GM12891 (cell line): Measurements from ENCODE around the gene GNL1.

Experiments used
- DNase-seq: peaks from one replicate; pipeline ENCODE4 v3.0.0; 2011; ENCODE audit warnings: low spot score; ENCODE audit not compliant: insufficient read length
- FAIRE-seq: peaks from 2 replicates; lab custom pipeline; 2011; peaks lifted over from hg19 to GRCh38; lab: Jason Lieb, UNC
- PAX5 ChIP-seq: IDR thresholded peaks from 2 replicates; pipeline ENCODE4 v1.6.1; 2011; ENCODE audit warnings: low read length, moderate library complexity, mild to moderate bottlenecking; ENCODE audit not compliant: insufficient read depth, severe bottlenecking
- POLR2A ChIP-seq: IDR thresholded peaks from 2 replicates; pipeline ENCODE4 v1.6.1; 2011; ENCODE audit warnings: low read depth, low read length, control low read depth
- POLR2AphosphoS5 ChIP-seq: IDR thresholded peaks from 2 replicates; pipeline ENCODE4 v1.6.1; 2011; ENCODE audit warnings: low read depth, low read length, control low read depth
- POU2F2 ChIP-seq: IDR thresholded peaks from 2 replicates; pipeline ENCODE4 v1.6.1; 2011; ENCODE audit warnings: low read depth, mild to moderate bottlenecking, control low read depth, low read length, moderate library complexity
- SPI1 ChIP-seq: IDR thresholded peaks from 2 replicates; pipeline ENCODE4 v1.6.1; 2011; ENCODE audit warnings: low read depth, low read length, control low read depth
- TAF1 ChIP-seq: IDR thresholded peaks from 2 replicates; pipeline ENCODE4 v1.6.1; 2011; ENCODE audit warnings: low read depth, low read length, control low read depth

The GNL1 gene

GRCh38 chr6:30592287-30592686, 36.0 kb upstream of the GNL1 start:
- FAIRE-seq (no peak), DNase-seq (no peak)
- no peak for TF ChIP-seq SPI1
- no peak for TF ChIP-seq TAF1
- TF ChIP-seq POLR2AphosphoS5 = no peak
- no peak for TF ChIP-seq POLR2A
- TF ChIP-seq POU2F2 = no peak
- no peak for TF ChIP-seq PAX5

DNA sequence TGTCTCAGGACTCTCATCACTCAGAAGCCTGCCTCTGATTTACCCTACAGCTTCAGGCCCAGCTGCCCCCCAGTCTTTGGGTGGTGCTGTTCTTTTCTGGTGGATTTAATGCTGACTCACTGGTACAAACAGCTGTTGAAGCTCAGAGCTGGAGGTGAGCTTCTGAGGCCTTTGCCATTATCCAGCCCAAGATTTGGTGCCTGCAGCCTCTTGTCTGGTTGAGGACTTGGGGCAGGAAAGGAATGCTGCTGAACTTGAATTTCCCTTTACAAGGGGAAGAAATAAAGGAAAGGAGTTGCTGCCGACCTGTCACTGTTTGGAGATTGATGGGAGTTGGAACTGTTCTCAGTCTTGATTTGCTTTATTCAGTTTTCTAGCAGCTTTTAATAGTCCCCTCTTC, 34.7 kb upstream of the GNL1 start:
- TF ChIP-seq TAF1 = no peak
- TF ChIP-seq POLR2A = no peak
- TF ChIP-seq POLR2AphosphoS5 = no peak
- TF ChIP-seq POU2F2 = no peak
- TF ChIP-seq PAX5 = no peak
- TF ChIP-seq SPI1 = no peak
- FAIRE-seq (no peak), DNase-seq (no peak)

- TF ChIP-seq SPI1 = no peak
- DNase-seq (no peak), FAIRE-seq (no peak)
Observed at GRCh38 chr6:30590509-30590908, 34.2 kb upstream of the GNL1 start.

DNA sequence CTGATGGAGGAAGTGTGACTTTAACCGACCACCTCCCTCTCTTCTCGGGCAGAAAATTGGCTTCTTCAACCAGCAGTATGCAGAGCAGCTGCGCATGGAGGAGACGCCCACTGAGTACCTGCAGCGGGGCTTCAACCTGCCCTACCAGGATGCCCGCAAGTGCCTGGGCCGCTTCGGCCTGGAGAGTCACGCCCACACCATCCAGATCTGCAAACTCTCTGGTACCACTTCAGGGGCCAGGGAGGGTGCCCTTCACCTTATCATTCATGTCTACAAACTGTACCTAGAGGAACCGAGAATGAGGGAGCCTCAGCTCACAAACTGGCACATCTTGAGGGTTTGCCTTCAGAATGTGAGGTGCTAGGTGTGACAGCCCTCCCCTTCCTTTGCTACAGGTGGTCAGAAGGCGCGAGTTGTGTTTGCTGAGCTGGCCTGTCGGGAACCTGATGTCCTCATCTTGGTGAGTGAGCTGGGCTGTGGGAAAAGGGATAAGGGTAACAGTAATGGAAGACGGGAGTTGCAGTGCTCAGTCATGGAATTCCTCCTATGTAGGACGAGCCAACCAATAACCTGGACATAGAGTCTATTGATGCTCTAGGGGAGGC, 33.6 kb upstream of the GNL1 start:
- no peak for DNase-seq
- TF ChIP-seq PAX5 (no peak), SPI1 (no peak), TAF1 (no peak), POLR2A (no peak), POU2F2 (no peak), POLR2AphosphoS5 (no peak)
- no peak for FAIRE-seq

DNA sequence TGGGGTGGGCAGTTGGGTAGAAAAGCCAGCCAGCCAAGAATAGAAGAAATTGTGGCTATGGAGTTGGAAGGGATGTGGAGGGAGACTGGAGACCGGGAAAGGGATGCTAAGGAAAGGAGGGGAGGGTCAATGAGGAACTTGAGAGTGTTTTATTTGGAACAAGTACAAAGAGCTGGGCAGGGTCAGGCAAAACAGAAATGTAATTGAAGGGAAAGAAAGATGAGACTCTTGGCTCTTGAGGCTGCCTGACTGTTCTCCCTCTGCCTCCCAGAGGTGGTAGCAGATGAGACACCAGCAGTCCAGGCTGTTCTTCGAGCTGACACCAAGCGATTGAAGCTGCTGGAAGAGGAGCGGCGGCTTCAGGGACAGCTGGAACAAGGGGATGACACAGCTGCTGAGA, 27.6 kb upstream of the GNL1 start:
- no peak for DNase-seq
- TF ChIP-seq POLR2A = 0 out of 2 replicates have a peak, but pooled peaks have one; percentile 15
- TF ChIP-seq SPI1 = no peak
- FAIRE-seq = no peak

DNA sequence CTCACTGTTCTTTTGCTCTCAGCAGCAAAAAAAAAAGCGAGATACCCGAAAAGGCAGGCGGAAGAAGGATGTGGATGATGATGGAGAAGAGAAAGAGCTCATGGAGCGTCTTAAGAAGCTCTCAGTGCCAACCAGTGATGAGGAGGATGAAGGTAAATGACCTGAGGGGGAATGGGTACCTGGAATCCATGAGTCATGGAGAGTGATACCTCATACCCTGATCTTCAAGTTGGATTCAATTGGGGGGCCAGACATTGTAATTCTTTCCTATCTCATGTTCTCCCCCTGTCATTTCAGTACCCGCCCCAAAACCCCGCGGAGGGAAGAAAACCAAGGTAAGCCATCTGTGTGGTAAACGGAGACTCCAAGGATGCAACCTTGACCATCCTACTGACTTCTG, 21.8 kb upstream of the GNL1 start:
- no peak for DNase-seq
- TF ChIP-seq SPI1 = no peak
- TF ChIP-seq POLR2A = no peak
- TF ChIP-seq POLR2AphosphoS5 = no peak
- no peak for TF ChIP-seq PAX5
- no peak for TF ChIP-seq TAF1
- TF ChIP-seq POU2F2 = no peak
- no peak for FAIRE-seq

- FAIRE-seq (no peak), DNase-seq (no peak)
- TF ChIP-seq TAF1 = no peak
- TF ChIP-seq POLR2A = no peak
- no peak for TF ChIP-seq POU2F2
- no peak for TF ChIP-seq PAX5
- no peak for TF ChIP-seq SPI1
- TF ChIP-seq POLR2AphosphoS5 = no peak
Observed at GRCh38 chr6:30573113-30573512, 16.8 kb upstream of the GNL1 start.

DNA sequence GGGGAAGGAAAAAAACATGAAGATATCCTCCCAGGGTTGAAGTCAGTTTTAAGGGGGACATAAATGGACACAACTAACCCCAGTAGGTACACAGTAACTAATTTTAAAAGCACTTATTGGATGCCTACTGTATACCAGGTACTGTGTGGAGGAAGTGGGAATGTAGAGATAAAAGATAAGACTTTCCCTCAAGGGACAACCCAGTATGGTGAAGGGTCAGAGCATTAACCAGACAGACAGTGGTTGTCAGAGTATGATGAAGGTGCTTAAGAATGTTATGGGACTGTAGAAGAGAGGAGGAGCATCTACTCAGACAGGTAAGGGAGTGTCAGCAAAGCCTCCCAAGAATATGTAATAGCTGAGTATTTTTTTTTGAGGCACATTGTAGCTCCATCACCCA, 15.9 kb upstream of the GNL1 start:
- DNase-seq = no peak
- TF ChIP-seq POLR2AphosphoS5 (no peak), PAX5 (no peak), TAF1 (no peak), POU2F2 (no peak), POLR2A (no peak), SPI1 (no peak)
- FAIRE-seq = no peak

GRCh38 chr6:30571762-30572082, 15.4 kb upstream of the GNL1 start:
- FAIRE-seq (no peak), DNase-seq (no peak)
- TF ChIP-seq POU2F2 (no peak), TAF1 (no peak), POLR2A (no peak), SPI1 (no peak)

GRCh38 chr6:30571075-30571761, 14.9 kb upstream of the GNL1 start, which contains the start of gene ABCF1:
Gene ABCF1, plus strand, starts transcription at chr6:30571442. Its CDS starts 46 bp downstream, at chr6:30571488.
- TF ChIP-seq POLR2AphosphoS5 = peak; percentile 97
- TF ChIP-seq PAX5 = peak; percentile 8
- TF ChIP-seq POLR2A = peak; percentile 95
- TF ChIP-seq TAF1 = peak; percentile 84
- TF ChIP-seq POU2F2 = peak; percentile 66; the same call in 1 of the 2 replicates
- no peak for TF ChIP-seq SPI1
- peak; percentile 99 for FAIRE-seq
- peak; percentile 94 for DNase-seq
